HG03442 (cell line): ENCODE measurements around the gene ZMIZ1.
"Not testable (repeated sequence)": the region's sequence is repeated elsewhere in the genome, so short reads cannot be mapped to it uniquely, and the experiment has no call there.

Source experiments
- ATAC-seq: cut with Tn5 transposase; IDR thresholded peaks from one replicate; pipeline ENCODE4 v1.9.1; 2021; ENCODE audit warnings: mild to moderate bottlenecking, moderate library complexity; ENCODE audit not compliant: unreplicated experiment

Gene ZMIZ1

GRCh38 chr10:79329529-79329928, 260.8 kb downstream of the ZMIZ1 start:
- no peak for ATAC-seq

DNA sequence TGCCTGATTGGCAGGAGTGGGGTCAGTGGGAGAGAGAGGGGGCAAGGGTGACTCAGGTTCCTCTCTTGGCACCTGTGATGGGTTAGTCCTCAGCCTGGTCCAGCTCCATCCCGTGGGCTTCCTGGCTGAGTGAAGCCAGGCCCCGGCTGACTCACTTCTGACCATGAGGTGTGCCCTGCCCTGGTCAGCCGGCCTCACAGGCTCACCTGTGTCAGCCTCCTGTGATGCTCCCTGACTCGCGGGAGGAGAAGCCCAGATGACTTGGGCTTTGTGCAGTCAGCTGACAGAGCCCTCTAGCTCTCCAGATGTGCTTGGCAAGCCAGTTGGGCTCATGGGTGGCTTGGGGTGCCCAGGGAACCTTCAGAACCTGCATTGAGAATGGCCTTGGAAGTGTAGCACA, 262.5 kb downstream of the ZMIZ1 start:
- peak; percentile 19 for ATAC-seq

- ATAC-seq: peak; percentile 89
These were observed 262.9 kb downstream of the ZMIZ1 start for GRCh38 chr10:79331709-79332108.

DNA sequence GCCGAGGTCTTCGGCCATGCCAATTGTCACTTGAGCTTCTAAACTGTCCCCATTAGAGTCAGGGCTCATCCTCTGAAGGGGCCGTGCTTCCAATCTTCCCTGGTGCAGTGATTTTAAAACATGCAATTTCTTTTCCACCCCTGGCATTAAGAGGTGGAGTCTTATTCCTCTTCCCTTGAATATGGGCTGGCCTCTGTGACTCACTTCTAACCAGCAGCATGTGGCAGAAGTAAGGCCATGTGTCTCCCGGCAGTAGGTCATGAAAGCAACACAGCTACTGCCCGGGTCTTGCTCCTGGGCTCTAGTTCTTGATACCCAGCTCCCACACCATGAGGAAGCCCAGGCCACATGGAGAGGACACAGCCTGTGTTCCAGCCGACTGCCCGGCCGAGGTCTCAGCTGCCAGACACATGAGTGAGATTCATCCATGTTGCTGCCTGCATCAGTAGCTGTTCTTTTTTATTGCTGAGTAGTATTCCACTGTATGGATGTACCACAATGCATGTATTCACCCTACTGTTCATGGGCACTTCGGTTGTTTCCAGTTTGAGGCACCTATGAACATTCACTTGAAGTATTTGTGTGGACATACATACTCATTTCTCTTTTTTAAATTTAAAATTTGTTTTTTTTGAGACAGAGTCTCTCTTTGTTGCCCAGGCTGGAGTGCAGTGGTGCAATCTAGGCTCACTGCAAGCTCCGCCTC, 264.0 kb downstream of the ZMIZ1 start:
- ATAC-seq: not testable (repeated sequence)

DNA sequence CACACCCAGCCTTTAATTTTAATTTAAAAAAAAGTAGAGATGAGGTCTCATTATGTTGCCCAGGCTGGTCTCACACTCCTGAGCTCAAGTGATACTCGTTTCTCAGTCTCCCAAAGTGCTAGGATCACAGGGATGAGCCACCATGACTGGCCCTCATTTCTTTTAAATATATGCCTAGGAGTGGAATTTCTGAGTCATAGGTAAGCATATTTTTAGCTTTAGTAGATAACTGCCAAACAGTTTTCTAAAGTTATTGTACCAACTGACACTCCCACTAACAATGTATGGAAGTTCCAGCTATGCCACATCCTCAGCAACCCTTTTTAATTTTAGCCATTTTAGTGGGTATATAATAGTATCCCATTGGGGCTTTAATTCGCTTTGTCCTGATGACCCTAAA, 264.7 kb downstream of the ZMIZ1 start:
- ATAC-seq: no peak

DNA sequence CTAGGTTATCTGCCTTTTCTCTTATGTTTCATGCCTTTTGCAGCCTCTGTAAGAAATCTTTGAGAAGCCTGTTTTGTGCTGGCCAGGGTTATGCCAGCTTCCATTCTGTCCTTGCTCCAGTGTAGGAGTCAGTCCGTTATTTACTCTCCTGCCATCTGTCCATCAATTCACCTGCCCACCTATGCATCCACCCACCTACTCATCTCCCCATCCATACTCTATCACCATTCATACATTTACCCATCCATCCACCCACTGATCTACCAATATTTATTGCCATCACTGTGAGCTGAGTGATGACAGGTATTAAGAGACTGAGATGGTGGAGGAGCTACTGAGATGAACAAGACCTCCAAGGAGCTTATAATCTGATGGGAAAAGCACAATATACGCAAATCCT, 265.8 kb downstream of the ZMIZ1 start:
- no peak for ATAC-seq

- no peak for ATAC-seq
These were observed 266.3 kb downstream of the ZMIZ1 start for GRCh38 chr10:79335094-79335469.

DNA sequence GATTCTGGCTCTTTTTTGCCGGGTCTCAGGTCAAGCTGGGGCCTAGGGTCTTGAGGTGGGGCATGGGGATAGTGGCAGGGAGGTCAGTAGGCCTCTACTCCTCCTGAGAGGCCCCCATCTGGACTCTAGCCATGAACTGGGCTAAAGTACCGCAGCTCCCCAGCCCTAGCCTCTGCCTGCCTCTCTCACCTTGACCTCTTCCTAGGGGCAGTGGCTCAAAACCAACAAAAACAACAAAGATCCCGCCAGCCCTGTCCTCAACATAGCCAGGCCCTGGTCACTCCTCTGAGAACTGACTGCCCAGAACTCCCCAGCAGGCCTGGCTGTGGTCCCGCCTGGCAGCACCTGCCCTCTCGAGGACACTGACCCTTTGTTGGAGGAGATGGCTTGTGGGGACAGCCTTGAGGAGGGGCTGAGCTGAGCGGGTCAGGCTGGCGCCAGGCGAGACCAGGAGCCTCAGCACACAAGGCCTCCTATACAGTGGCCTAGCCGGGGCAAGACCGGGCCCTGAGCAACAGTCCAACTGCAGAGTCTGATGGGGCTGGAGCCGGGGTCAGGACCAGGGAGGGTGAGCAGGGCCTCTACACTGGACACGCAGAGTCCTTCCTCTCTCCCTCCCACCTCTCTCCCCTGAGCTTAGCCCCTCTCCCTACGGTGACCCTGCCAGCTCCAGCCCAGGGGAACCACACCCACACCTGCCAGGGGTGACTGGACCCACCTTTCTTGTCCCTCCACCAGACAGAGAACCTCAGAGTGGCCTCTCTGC, 266.9 kb downstream of the ZMIZ1 start:
- ATAC-seq: no peak

DNA sequence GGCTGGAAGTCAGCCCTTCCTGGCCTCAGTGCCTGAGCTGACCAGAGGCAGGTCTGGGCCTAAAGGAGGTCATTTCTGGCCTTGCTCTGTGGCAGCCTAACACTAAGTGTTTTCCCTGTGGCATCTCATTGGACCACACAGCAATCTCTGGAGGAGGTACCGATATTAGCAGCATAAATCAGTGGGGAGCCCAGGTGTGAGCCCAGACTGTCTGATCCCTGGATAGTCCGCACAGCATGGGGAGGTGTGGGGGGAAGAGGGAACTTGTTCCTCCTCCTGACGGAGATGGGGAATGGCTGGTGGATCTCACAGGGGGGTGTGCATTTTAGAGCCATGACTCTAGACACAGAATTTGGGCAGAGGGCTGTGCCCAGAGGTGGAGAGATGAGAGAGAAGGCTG, 267.5 kb downstream of the ZMIZ1 start:
- no peak for ATAC-seq

DNA sequence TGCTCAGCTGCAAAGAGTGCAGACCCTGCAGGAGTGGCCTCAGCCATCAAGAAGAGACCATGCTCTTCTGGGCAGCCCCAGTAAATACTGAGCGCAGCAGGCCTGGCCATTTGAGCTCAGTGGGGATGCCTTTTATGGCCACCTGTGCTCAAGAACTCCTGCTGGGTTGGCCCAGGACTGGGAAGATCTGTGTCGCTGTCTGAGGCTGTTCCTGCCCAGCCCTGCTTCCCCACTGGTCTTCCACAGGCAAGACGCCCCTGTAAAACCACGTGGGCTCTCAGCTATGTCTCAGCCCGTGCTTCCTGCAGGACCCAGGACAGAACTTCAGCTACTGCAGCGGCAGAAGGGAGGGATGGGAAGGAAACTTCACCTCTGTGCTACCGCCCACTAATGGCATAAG, 268.0 kb downstream of the ZMIZ1 start:
- no peak for ATAC-seq

- ATAC-seq: not testable (repeated sequence)
These were observed 269.2 kb downstream of the ZMIZ1 start for GRCh38 chr10:79337783-79338469.

GRCh38 chr10:79339266-79339665, 270.5 kb downstream of the ZMIZ1 start:
- ATAC-seq: no peak

GRCh38 chr10:79340646-79341244, 272.0 kb downstream of the ZMIZ1 start:
- no peak for ATAC-seq

DNA sequence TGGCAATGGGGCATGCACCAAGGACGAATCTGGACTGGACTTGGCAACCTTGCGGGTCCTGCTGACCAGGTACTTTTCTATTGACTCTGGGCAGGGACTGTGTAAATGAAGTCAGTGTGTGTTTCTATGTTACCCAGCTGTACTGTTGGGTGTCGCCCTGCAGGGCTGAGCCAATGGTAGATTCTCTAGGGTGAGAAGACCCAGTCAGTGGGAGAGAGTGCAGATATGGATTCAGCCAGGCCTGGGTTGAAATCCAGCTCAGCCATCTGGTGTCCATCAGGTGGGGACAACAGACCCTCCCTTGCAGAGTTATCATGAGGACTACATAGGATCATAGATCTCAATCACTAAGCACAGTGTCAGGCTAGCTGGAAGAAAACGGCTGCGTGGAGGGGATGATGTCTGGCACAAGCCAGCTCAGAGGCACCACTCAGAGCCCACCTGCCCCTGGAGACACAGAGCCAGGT, 273.6 kb downstream of the ZMIZ1 start:
- no peak for ATAC-seq

DNA sequence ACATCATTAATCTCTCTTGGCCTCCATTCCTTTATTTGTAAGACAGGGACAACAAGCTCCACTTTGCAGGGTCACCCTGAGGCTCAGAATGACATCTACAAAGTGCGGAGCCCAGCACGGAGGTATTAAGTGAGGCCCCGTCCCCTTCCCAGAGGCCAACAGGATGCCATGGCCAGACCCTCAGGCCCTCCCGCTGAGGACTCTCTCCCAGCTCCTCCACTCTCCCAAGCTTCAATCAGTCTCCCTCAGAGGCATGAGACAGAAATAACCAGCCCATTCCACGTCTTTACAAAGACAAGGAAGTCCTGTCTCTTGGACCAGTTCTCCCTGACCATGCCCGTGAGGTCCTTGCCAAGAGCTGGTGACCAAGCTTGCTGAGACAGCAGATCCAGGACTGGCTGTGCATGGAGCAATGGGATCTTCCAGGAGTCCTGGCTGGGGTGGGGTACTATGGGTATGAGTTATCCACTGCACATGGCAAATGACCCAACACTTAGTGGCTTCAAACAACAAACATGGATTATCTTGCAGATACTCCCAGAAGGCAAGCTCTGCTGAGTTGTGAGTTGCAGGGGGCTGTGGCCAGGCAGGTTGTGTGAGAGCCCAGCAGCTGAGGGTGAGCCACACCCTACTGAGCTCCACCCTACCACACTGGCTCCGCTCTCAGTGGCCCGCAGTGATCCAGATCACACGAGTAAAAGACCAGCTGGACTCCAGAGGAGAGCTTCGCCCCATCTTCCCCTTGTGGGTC, 274.2 kb downstream of the ZMIZ1 start:
- ATAC-seq: no peak

GRCh38 chr10:79344502-79345195, 275.9 kb downstream of the ZMIZ1 start:
- no peak for ATAC-seq

- ATAC-seq: no peak
These were observed 276.7 kb downstream of the ZMIZ1 start for GRCh38 chr10:79345241-79346011.

- no peak for ATAC-seq
These were observed 277.2 kb downstream of the ZMIZ1 start for GRCh38 chr10:79346012-79346340.

GRCh38 chr10:79346388-79347225, 277.8 kb downstream of the ZMIZ1 start:
- no peak for ATAC-seq
